Stomach (tissue), 4 donors: Measurements from ENCODE around the gene TXNIP.

Experiments used
- CTCF ChIP-seq, 7 experiments: fragments of 450-650 bp in 4 of 7; fragments of 200-600 bp in 3 of 7; sonication (generic) in 3 of 7; IDR thresholded peaks; one replicate each; pipeline ENCODE4 v1.5.1; 2016 to 2019; ENCODE audit warnings: antibody characterized with exemption in 7 of 7, control low read depth in 2 of 7, mild to moderate bottlenecking in 1 of 7
- POLR2A ChIP-seq, 4 donors: fragments of 450-650 bp; IDR thresholded peaks; one replicate each; pipeline ENCODE4 v1.6.1; 2016; ENCODE audit warnings: antibody characterized with exemption in 4 of 4, control low read depth in 2 of 4, mild to moderate bottlenecking in 1 of 4, moderate library complexity in 1 of 4

GRCh38 chr1:145953861-145954260, 42.5 kb downstream of the TXNIP start:
- TF ChIP-seq POLR2A (IDR thresholded peaks at IDR 0.05): no peak
- no peak for TF ChIP-seq CTCF (IDR thresholded peaks at IDR 0.05)
